Upper lobe of right lung (tissue), 1 donor: ENCODE measurements around the gene TMC6. TPM values are rescaled to one million over a fixed set of nuclear protein-coding genes. Genes with fewer than 3 reads are reported as not detected.
A peak's percentile ranks its signal among the peaks of the same experiment; 100 is the strongest.

Experiments
- ATAC-seq: fragments of 200-7000 bp; cut with Tn5 transposase; one replicate; pipeline ENCODE4 v1.9.1; 2020; ENCODE audit warnings: mild to moderate bottlenecking, moderate library complexity
- DNase-seq: peaks from one replicate; pipeline ENCODE4 v3.0.0-alpha.2; 2020
- H3K27ac ChIP-seq: fragments of 200-600 bp; one replicate; pipeline ENCODE4 v1.8.0; 2022
- H3K27me3 ChIP-seq: fragments of 200-600 bp; one replicate; pipeline ENCODE4 v1.8.0; 2022; ENCODE audit warnings: mild to moderate bottlenecking
- H3K36me3 ChIP-seq: fragments of 200-600 bp; one replicate; pipeline ENCODE4 v1.8.0; 2022
- H3K4me1 ChIP-seq: fragments of 200-600 bp; one replicate; pipeline ENCODE4 v1.8.0; 2022
- H3K4me3 ChIP-seq: fragments of 200-600 bp; one replicate; pipeline ENCODE4 v1.8.0; 2022; ENCODE audit warnings: mild to moderate bottlenecking
- H3K9me3 ChIP-seq: fragments of 200-600 bp; one replicate; pipeline ENCODE4 v1.8.0; 2022
- CTCF ChIP-seq: fragments of 200-600 bp; IDR thresholded peaks from one replicate; pipeline ENCODE4 v1.8.0; 2022; ENCODE audit warnings: antibody characterized with exemption
- intact Hi-C: fragments of 100-400 bp; cut with DNase I; formaldehyde crosslinking; loops from one replicate; pipeline ENCODE4 v1.11.0; 2022
- total RNA-seq: library from RNA; stranded (reverse); fragmentation: NEBNext Ultra II Directional; extraction: Animal tissue kit (Norgen Biotek cat#: 25700); gene quantifications from one replicate; pipeline ENCODE4 v1.2.1, GENCODE V29; 2021
- donor health status: DM: no; HTN: yes; CAD: no; lungs with severe emphysema.

The TMC6 gene
- total RNA-seq, 1 donor from 2014 or later: 176 TPM

- no peaks in the 10 kb centered on the region for H3K9me3 ChIP-seq
- H3K36me3 ChIP-seq: no peaks in the 10 kb centered on the region
- no peak overlapping the region for H3K4me3 ChIP-seq
- ATAC-seq: no peak
- H3K27ac ChIP-seq: no peak overlapping the region
- no peak for DNase-seq
- no peaks in the 10 kb centered on the region for H3K27me3 ChIP-seq
- H3K4me1 ChIP-seq: peaks cover 39% of the 10 kb centered on the region
- TF ChIP-seq CTCF: no peak
- intact Hi-C loops: no loop called here
Observed at GRCh38 chr17:78134899-78135385, 6.4 kb upstream of the TMC6 start.

GRCh38 chr17:78133971-78134898, 5.7 kb upstream of the TMC6 start:
- Histone ChIP-seq H3K36me3 (no peaks in the 10 kb centered on the region), H3K27ac (no peak overlapping the region), H3K4me3 (no peak overlapping the region), H3K9me3 (no peaks in the 10 kb centered on the region), H3K27me3 (no peaks in the 10 kb centered on the region), H3K4me1 (peaks cover 44% of the 10 kb centered on the region)
- TF ChIP-seq CTCF: peak; percentile 56
- peak; percentile 33 for ATAC-seq
- peak; percentile 80 for DNase-seq
- intact Hi-C loops: no loop called here

- Histone ChIP-seq H3K9me3 (no peaks in the 10 kb centered on the region), H3K4me3 (no peak overlapping the region), H3K4me1 (peaks cover 50% of the 10 kb centered on the region), H3K27me3 (no peaks in the 10 kb centered on the region), H3K27ac (no peak overlapping the region), H3K36me3 (no peaks in the 10 kb centered on the region)
- intact Hi-C loops: no loop called here
- DNase-seq (no peak), ATAC-seq (no peak)
- TF ChIP-seq CTCF: no peak
Observed at GRCh38 chr17:78133179-78133951, 4.8 kb upstream of the TMC6 start.

- intact Hi-C loops: no loop called here
- H3K27ac ChIP-seq: no peak overlapping the region
- no peaks in the 10 kb centered on the region for H3K36me3 ChIP-seq
- peaks cover 49% of the 10 kb centered on the region for H3K4me1 ChIP-seq
- H3K27me3 ChIP-seq: no peaks in the 10 kb centered on the region
- no peak for TF ChIP-seq CTCF
- DNase-seq: no peak
- no peaks in the 10 kb centered on the region for H3K9me3 ChIP-seq
- peak overlapping the region; percentile 52 for H3K4me3 ChIP-seq
- no peak for ATAC-seq
Observed at GRCh38 chr17:78132767-78133178, 4.2 kb upstream of the TMC6 start.

GRCh38 chr17:78132084-78132676, 3.6 kb upstream of the TMC6 start:
- intact Hi-C loops: no loop called here
- H3K36me3 ChIP-seq: no peaks in the 10 kb centered on the region
- peak; percentile 34 for ATAC-seq
- TF ChIP-seq CTCF: no peak
- H3K9me3 ChIP-seq: no peaks in the 10 kb centered on the region
- peak overlapping the region; percentile 52 for H3K4me3 ChIP-seq
- peaks cover 43% of the 10 kb centered on the region for H3K4me1 ChIP-seq
- peak; percentile 86 for DNase-seq
- H3K27ac ChIP-seq: peak overlapping the region; percentile 6
- H3K27me3 ChIP-seq: no peaks in the 10 kb centered on the region
